IPS DF 4.7 (cell line): ENCODE results near the gene TAS2R41.

Experiments
- DNase-seq: peaks from one replicate; pipeline ENCODE4 v3.0.0-alpha.2; 2013; ENCODE audit warnings: low spot score; ENCODE audit errors: extremely low read depth

The TAS2R41 gene

GRCh38 chr7:143477501-143478150 is at the start of gene TAS2R41:
TAS2R41 (plus strand) TSS chr7:143477873; CDS start chr7:143477873, 0 bp downstream.
- DNase-seq, result no peak

- no peak for DNase-seq
These were observed 47.6 kb upstream of the TAS2R41 start for GRCh38 chr7:143429770-143430698.

- no peak for DNase-seq
These were observed 46.6 kb upstream of the TAS2R41 start for GRCh38 chr7:143431109-143431508.

GRCh38 chr7:143433759-143434158 is 43.9 kb upstream of the TAS2R41 start:
- no peak for DNase-seq

- no peak for DNase-seq
These were observed 43.0 kb upstream of the TAS2R41 start for GRCh38 chr7:143434660-143435059.

GRCh38 chr7:143435266-143435665 is 42.4 kb upstream of the TAS2R41 start:
- no peak for DNase-seq

- DNase-seq, result no peak
These were observed 41.2 kb upstream of the TAS2R41 start for GRCh38 chr7:143436325-143436946.

GRCh38 chr7:143437578-143437977 is 40.1 kb upstream of the TAS2R41 start:
- no peak for DNase-seq

GRCh38 chr7:143439866-143440265 is 37.8 kb upstream of the TAS2R41 start:
- no peak for DNase-seq

GRCh38 chr7:143443153-143443552 is 34.5 kb upstream of the TAS2R41 start, which contains the start of gene TAS2R60:
TAS2R60 (plus strand) TSS chr7:143443453; CDS start chr7:143443453, 0 bp downstream.
- DNase-seq, result no peak

- no peak for DNase-seq
These were observed 33.5 kb upstream of the TAS2R41 start for GRCh38 chr7:143444063-143444782.

GRCh38 chr7:143444785-143445184 is 32.9 kb upstream of the TAS2R41 start:
- DNase-seq, result no peak

- DNase-seq, result no peak
These were observed 30.2 kb upstream of the TAS2R41 start for GRCh38 chr7:143447466-143447865.

GRCh38 chr7:143448429-143448828 is 29.2 kb upstream of the TAS2R41 start:
- no peak for DNase-seq

- DNase-seq, result no peak
These were observed 27.9 kb upstream of the TAS2R41 start for GRCh38 chr7:143449793-143450192.

- no peak for DNase-seq
These were observed 26.6 kb upstream of the TAS2R41 start for GRCh38 chr7:143451122-143451521.

GRCh38 chr7:143451746-143452145 is 25.9 kb upstream of the TAS2R41 start:
- no peak for DNase-seq

GRCh38 chr7:143452495-143452894 is 25.2 kb upstream of the TAS2R41 start:
- DNase-seq, result no peak

- DNase-seq, result no peak
These were observed 23.5 kb upstream of the TAS2R41 start for GRCh38 chr7:143454091-143454680.

- no peak for DNase-seq
These were observed 22.2 kb upstream of the TAS2R41 start for GRCh38 chr7:143455491-143455890.

GRCh38 chr7:143455942-143456341 is 21.7 kb upstream of the TAS2R41 start:
- DNase-seq, result no peak
